Measurements from ENCODE around the gene KNOP1. TPM values are rescaled to one million over a fixed set of nuclear protein-coding genes. Genes with fewer than 3 reads are reported as not detected.
"Not testable (repeated sequence)": the region's sequence is repeated elsewhere in the genome, so short reads cannot be mapped to it uniquely, and the experiment has no call there.

The KNOP1 gene
- total and polyA plus RNA-seq, 8 donors = 4.4 to 13.9 (median 8.1) TPM

- Histone ChIP-seq H3K4me1 (peaks cover 6 to 23% (median 12%) of the 10 kb centered on the region in 3 donors), H3K36me3 (peaks cover 0 to 4% (median 0%) of the 10 kb centered on the region in 3 donors), H3K27me3 (no peaks in the 10 kb centered on the region), H3K27ac (peak overlapping the region in 2 of 4 donors; percentile 66 to 76), H3K4me3 (peak overlapping the region; percentile 97 to 100 (median 100)), H3K9me3 (no peaks in the 10 kb centered on the region)
- WGBS, 2 donors = 0 to 1% methylated on average over 21 of the region's 21 CpGs
- DNase-seq (peak in 1 of 6 donors; percentile 25), ATAC-seq (peak in 3 of 4 donors; percentile 4 to 28 (median 16)), FAIRE-seq (no peak)
- intact Hi-C loops (cut with DNase I) = loop anchor here in 2 of 3 donors (10.0 kb wide), 2 partner anchors 96 to 166 kb away; partner anchors contain the start of gene GPRC5B (in 2 of the 2)
- no peak for TF ChIP-seq CTCF (IDR thresholded peaks at IDR 0.05)
Observed at GRCh38 chr16:19718624-19718965, 568 bp upstream of the KNOP1 start.

- Histone ChIP-seq H3K9me3 (no peaks in the 10 kb centered on the region), H3K27me3 (no peaks in the 10 kb centered on the region), H3K4me3 (peak overlapping the region; percentile 97 to 100 (median 100)), H3K27ac (peak overlapping the region; percentile 46 to 76 (median 61)), H3K36me3 (peaks cover 0 to 4% (median 0%) of the 10 kb centered on the region in 3 donors), H3K4me1 (peaks cover 6 to 23% (median 12%) of the 10 kb centered on the region in 3 donors)
- DNase-seq = no peak
- intact Hi-C loops (cut with DNase I) = loop anchor here in 2 of 3 donors (10.0 kb wide), 2 partner anchors 97 to 167 kb away; partner anchors contain the start of gene GPRC5B (in 2 of the 2)
- no peak for FAIRE-seq
- WGBS, 2 donors = 0% methylated on average over 10 of the region's 10 CpGs
- ATAC-seq = peak in 1 of 4 donors; percentile 1
- no peak for TF ChIP-seq CTCF (IDR thresholded peaks at IDR 0.05)
Observed at GRCh38 chr16:19717314-19717713, 713 bp downstream of the KNOP1 start.

- not testable (repeated sequence) for DNase-seq, ATAC-seq, FAIRE-seq, H3K9me3 ChIP-seq, H3K36me3 ChIP-seq, H3K27me3 ChIP-seq
- intact Hi-C loops (cut with DNase I) = loop anchor here in 2 of 3 donors (10.0 kb wide), 2 partner anchors 98 to 168 kb away; partner anchors contain the start of gene GPRC5B (in 2 of the 2)
- 37 to 44% methylated on average over 11 of the region's 11 CpGs for WGBS, 2 donors
- Histone ChIP-seq H3K4me3 (peak overlapping the region in 3 of 4 donors; percentile 97 to 100 (median 99)), H3K4me1 (peaks cover 6 to 23% (median 12%) of the 10 kb centered on the region in 3 donors), H3K27ac (peak overlapping the region in 2 of 4 donors; percentile 25 to 66)
Observed at GRCh38 chr16:19716728-19717127, 1.3 kb downstream of the KNOP1 start.

GRCh38 chr16:19716183-19716582 lies 1.8 kb downstream of the KNOP1 start:
- DNase-seq (no peak), FAIRE-seq (no peak), ATAC-seq (peak in 1 of 4 donors; percentile 10)
- 32 to 50% methylated on average over 1 of the region's 1 CpG for WGBS, 2 donors
- TF ChIP-seq CTCF (IDR thresholded peaks at IDR 0.05) = no peak
- H3K4me3 ChIP-seq = peak overlapping the region in 1 of 4 donors; percentile 100
- peak overlapping the region in 2 of 4 donors; percentile 25 to 66 for H3K27ac ChIP-seq
- peaks cover 6 to 23% (median 12%) of the 10 kb centered on the region in 3 donors for H3K4me1 ChIP-seq
- H3K9me3 ChIP-seq = no peaks in the 10 kb centered on the region
- intact Hi-C loops (cut with DNase I) = loop anchor here in 2 of 3 donors (10.0 kb wide), 2 partner anchors 99 to 169 kb away; partner anchors contain the start of gene GPRC5B (in 2 of the 2)
- no peaks in the 10 kb centered on the region for H3K27me3 ChIP-seq
- peaks cover 0 to 4% (median 0%) of the 10 kb centered on the region in 3 donors for H3K36me3 ChIP-seq

DNA sequence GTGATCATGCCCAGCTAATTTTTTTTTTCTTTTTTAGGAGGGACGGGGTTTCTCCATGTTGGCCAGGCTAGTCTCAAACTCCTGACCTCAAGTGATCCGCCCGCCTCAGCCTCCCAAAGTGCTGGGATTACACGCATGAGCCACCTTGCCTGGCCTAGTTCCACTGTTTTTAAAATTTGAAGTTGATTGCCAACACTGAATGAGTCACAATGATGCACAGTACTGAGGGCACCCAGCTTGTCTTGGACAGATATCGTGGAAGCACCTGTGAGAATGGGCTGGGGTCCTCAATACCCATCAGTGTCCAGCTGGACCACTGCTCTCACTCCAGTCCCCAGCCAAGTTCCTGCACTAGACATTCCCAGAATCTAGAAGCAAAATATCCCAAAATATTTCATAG lies 2.5 kb downstream of the KNOP1 start:
- ATAC-seq (no peak), DNase-seq (no peak), FAIRE-seq (no peak)
- no peaks in the 10 kb centered on the region for H3K9me3 ChIP-seq
- H3K36me3 ChIP-seq = peaks cover 0 to 4% (median 0%) of the 10 kb centered on the region in 3 donors
- H3K27me3 ChIP-seq = no peaks in the 10 kb centered on the region
- WGBS, 2 donors = 90 to 95% methylated on average over 5 of the region's 5 CpGs
- H3K4me1 ChIP-seq = peaks cover 6 to 23% (median 12%) of the 10 kb centered on the region in 3 donors
- intact Hi-C loops (cut with DNase I) = loop anchor here in 2 of 3 donors (10.0 kb wide), 2 partner anchors 99 to 169 kb away; partner anchors contain the start of gene GPRC5B (in 2 of the 2)
- H3K4me3 ChIP-seq = no peak overlapping the region
- TF ChIP-seq CTCF (IDR thresholded peaks at IDR 0.05) = no peak
- peak overlapping the region in 1 of 4 donors; percentile 5 for H3K27ac ChIP-seq

All from pancreas (tissue), 10 donors.